Loucy (cell line): ENCODE data around the gene MAP3K13.

Experiments used
- H2AFZ ChIP-seq: fragments of 200-600 bp; sonication (generic); 2 replicates; pipeline ENCODE4 v1.6.0; 2016; ENCODE audit warnings: antibody characterized with exemption, mild to moderate bottlenecking, low read length, moderate library complexity
- H3F3A ChIP-seq: fragments of 200-600 bp; 2 replicates; pipeline ENCODE4 v1.6.0; 2016; ENCODE audit warnings: antibody characterized with exemption, low read depth, mild to moderate bottlenecking
- H3K27me3 ChIP-seq: fragments of 200-600 bp; sonication (generic); 2 replicates; pipeline ENCODE4 v1.6.1; 2014; ENCODE audit warnings: low read length, mild to moderate bottlenecking; ENCODE audit not compliant: insufficient read depth, poor library complexity, severe bottlenecking
- H3K36me3 ChIP-seq: fragments of 200-600 bp; sonication (generic); 2 replicates; pipeline ENCODE4 v1.6.1; 2016; ENCODE audit warnings: low read length; ENCODE audit not compliant: insufficient read depth
- H3K4me1 ChIP-seq: fragments of 200-600 bp; sonication (generic); 2 replicates; pipeline ENCODE4 v1.5.1; 2014; ENCODE audit warnings: low read length, mild to moderate bottlenecking; ENCODE audit not compliant: insufficient read depth, poor library complexity, severe bottlenecking
- H3K4me2 ChIP-seq: fragments of 200-600 bp; sonication (generic); 2 replicates; pipeline ENCODE4 v1.6.0; 2014; ENCODE audit warnings: antibody characterized with exemption, low read length, low read depth, mild to moderate bottlenecking; ENCODE audit not compliant: poor library complexity, severe bottlenecking
- H3K4me3 ChIP-seq: fragments of 200-600 bp; sonication (generic); 2 replicates; pipeline ENCODE4 v1.5.1; 2014; ENCODE audit warnings: low read length, mild to moderate bottlenecking, mixed read lengths; ENCODE audit not compliant: poor library complexity, severe bottlenecking
- H3K79me2 ChIP-seq: fragments of 200-600 bp; sonication (generic); 2 replicates; pipeline ENCODE4 v1.6.1; 2014; ENCODE audit warnings: low read length; ENCODE audit not compliant: insufficient read depth
- H3K9ac ChIP-seq: fragments of 200-600 bp; sonication (generic); 2 replicates; pipeline ENCODE4 v1.6.0; 2014; ENCODE audit warnings: mild to moderate bottlenecking, low read depth, low read length, moderate library complexity; ENCODE audit not compliant: poor library complexity, severe bottlenecking
- H3K9me2 ChIP-seq: fragments of 200-600 bp; sonication (generic); replicated peaks from 2 replicates; pipeline ENCODE4 v1.6.1; 2016; ENCODE audit warnings: low read depth, low read length, mixed read lengths
- H3K9me3 ChIP-seq: fragments of 200-600 bp; sonication (generic); 2 replicates; pipeline ENCODE4 v1.6.1; 2014; ENCODE audit warnings: mild to moderate bottlenecking, antibody characterized with exemption, low read length, low read depth; ENCODE audit not compliant: insufficient read depth
- H4K20me1 ChIP-seq: fragments of 200-600 bp; sonication (generic); 2 replicates; pipeline ENCODE4 v1.6.0; 2014; ENCODE audit warnings: antibody characterized with exemption, low read length, mild to moderate bottlenecking; ENCODE audit not compliant: insufficient read depth, poor library complexity, severe bottlenecking
- EZH2phosphoT487 ChIP-seq: fragments of 200-600 bp; IDR thresholded peaks from 2 replicates; pipeline ENCODE4 v1.6.1; 2018; ENCODE audit warnings: antibody characterized with exemption, mild to moderate bottlenecking, moderate library complexity, borderline replicate concordance
- TF ChIP-seq, protein P1 (sequence below): fragments of 200-600 bp; sonication (generic); conservative IDR thresholded peaks from 2 replicates; pipeline ENCODE4 v1.5.1; 2014; ENCODE audit warnings: mild to moderate bottlenecking, antibody characterized with exemption, low read length

The MAP3K13 gene

GRCh38 chr3:185320949-185321348, 42.0 kb upstream of the MAP3K13 start:
- Histone ChIP-seq H3K79me2 (no peaks in the 10 kb centered on the region), H3K4me2 (no peak overlapping the region), H3K36me3 (no peaks in the 10 kb centered on the region), H3K27me3 (no peaks in the 10 kb centered on the region), H3F3A (no peaks in the 10 kb centered on the region), H3K9ac (no peak overlapping the region), H3K9me2 (no peaks in the 10 kb centered on the region), H2AFZ (no peak overlapping the region), H3K9me3 (no peaks in the 10 kb centered on the region), H4K20me1 (no peaks in the 10 kb centered on the region), H3K4me1 (no peaks in the 10 kb centered on the region), H3K4me3 (no peak overlapping the region)
- TF ChIP-seq EZH2phosphoT487: no peak
- TF ChIP-seq, protein P1, sequence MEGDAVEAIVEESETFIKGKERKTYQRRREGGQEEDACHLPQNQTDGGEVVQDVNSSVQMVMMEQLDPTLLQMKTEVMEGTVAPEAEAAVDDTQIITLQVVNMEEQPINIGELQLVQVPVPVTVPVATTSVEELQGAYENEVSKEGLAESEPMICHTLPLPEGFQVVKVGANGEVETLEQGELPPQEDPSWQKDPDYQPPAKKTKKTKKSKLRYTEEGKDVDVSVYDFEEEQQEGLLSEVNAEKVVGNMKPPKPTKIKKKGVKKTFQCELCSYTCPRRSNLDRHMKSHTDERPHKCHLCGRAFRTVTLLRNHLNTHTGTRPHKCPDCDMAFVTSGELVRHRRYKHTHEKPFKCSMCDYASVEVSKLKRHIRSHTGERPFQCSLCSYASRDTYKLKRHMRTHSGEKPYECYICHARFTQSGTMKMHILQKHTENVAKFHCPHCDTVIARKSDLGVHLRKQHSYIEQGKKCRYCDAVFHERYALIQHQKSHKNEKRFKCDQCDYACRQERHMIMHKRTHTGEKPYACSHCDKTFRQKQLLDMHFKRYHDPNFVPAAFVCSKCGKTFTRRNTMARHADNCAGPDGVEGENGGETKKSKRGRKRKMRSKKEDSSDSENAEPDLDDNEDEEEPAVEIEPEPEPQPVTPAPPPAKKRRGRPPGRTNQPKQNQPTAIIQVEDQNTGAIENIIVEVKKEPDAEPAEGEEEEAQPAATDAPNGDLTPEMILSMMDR: no peak

DNA sequence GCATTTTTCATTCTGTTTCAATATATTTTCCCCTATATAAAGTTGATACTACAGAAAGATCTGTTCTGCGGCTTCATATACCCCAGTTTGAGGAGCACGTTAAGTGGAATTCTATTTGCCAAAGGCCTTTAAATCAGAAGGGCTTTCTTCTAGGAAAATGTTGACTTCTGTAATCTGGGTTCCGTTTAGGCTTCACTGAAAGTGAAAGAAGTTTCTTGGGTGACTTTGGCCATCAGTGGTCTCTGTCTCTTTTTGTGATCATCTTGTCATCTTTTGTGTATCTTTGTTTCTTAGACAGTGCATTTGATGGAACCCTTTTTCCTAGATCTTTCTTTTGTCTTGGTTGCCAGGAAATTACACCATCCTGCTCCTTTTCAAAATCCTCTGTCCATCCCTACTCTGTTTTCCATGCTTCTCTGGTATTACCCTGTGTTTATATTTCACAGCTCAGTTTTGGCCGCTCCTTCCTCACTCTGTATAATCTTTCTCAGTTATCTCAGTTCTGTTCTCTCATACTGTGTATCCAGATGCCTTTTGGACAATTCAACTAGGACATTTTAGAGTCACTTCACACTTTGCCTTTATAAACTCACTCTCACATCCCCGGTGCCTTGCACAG, 40.7 kb upstream of the MAP3K13 start:
- H3K4me2 ChIP-seq: no peak overlapping the region

GRCh38 chr3:185325946-185326791, 36.8 kb upstream of the MAP3K13 start:
- Histone ChIP-seq H3K79me2 (no peaks in the 10 kb centered on the region), H3K36me3 (no peaks in the 10 kb centered on the region), H3K9ac (no peak overlapping the region), H3F3A (no peaks in the 10 kb centered on the region), H3K4me1 (no peaks in the 10 kb centered on the region), H3K9me2 (no peaks in the 10 kb centered on the region), H3K27me3 (no peaks in the 10 kb centered on the region), H2AFZ (no peak overlapping the region), H3K4me3 (no peak overlapping the region), H3K4me2 (no peak overlapping the region), H4K20me1 (no peaks in the 10 kb centered on the region), H3K9me3 (no peaks in the 10 kb centered on the region)
- TF ChIP-seq, protein P1: no peak
- no peak for TF ChIP-seq EZH2phosphoT487

More for the DNA sequence above, 40.7 kb upstream of the MAP3K13 start:
- Histone ChIP-seq H3K9me2 (no peaks in the 10 kb centered on the region), H3F3A (no peaks in the 10 kb centered on the region), H3K9me3 (no peaks in the 10 kb centered on the region), H3K4me3 (no peak overlapping the region), H3K79me2 (no peaks in the 10 kb centered on the region), H3K36me3 (no peaks in the 10 kb centered on the region), H2AFZ (no peak overlapping the region), H3K4me1 (no peaks in the 10 kb centered on the region), H4K20me1 (no peaks in the 10 kb centered on the region), H3K27me3 (no peaks in the 10 kb centered on the region), H3K9ac (no peak overlapping the region)
- no peak for TF ChIP-seq EZH2phosphoT487
- TF ChIP-seq, protein P1: no peak
